GM19395 (cell line): ENCODE results near the gene ENGASE.

Experiments
- ATAC-seq: cut with Tn5 transposase; IDR thresholded peaks from one replicate; pipeline ENCODE4 v1.9.1; 2021; ENCODE audit warnings: mild to moderate bottlenecking, moderate library complexity; ENCODE audit not compliant: unreplicated experiment

ENGASE gene

DNA sequence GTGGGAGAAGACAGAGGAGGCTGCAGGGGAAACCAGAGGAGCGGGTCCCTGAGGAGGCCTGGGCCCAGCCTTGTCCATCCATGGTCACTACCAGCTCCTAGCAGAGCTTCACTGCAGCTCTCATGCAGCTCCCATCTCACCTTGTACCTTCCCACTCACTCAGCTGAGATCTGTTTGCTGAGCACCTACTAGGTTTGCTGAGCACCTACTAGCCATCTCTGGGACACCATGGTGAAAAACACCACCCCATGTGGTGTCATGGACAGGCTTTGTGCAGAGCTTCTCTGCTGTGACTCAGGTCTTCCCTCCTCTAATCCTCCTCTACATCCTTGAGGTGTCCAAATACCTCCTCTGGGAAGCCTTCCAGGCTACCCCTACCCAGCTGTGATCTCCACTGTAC, 58.6 kb downstream of the ENGASE start:
- ATAC-seq = no peak

DNA sequence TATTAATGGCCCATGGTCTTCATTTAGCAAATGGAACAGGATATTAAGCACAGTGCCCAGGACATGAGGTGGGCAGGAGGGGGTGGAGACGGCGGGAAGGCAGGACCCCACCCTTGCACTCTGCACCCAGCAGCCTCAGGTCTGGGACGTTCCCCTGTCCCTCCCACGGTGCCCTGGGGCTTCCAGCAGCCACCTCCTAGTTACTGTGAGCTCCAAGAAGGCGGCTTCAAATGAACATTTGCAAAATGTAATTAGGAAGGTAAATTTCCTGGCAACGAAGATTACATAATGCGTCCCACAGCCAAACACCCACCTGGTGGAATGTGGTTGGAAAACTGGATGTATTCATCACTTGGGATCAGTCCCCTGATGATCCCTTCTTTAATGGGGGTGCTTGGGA, 59.4 kb downstream of the ENGASE start:
- ATAC-seq = no peak

DNA sequence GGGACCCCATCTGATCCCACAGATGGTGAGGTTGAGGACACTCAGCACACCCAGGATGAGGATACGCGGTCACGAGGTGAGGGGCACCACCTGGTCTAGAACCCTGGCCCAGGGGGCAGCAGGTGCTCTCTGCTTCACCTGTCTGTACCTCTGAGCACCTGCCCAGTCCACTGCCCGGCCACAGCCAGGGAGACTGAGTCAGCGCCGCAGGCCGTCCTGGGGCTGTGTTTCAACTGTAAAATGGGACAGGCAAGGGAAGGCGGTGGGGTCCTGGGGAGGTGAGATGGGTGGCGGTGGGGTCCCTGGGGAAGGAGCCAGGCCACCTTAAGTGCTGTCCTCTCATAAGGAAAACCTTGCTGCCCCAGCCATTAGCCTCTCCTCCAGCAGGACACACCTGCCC, 60.4 kb downstream of the ENGASE start:
- no peak for ATAC-seq

DNA sequence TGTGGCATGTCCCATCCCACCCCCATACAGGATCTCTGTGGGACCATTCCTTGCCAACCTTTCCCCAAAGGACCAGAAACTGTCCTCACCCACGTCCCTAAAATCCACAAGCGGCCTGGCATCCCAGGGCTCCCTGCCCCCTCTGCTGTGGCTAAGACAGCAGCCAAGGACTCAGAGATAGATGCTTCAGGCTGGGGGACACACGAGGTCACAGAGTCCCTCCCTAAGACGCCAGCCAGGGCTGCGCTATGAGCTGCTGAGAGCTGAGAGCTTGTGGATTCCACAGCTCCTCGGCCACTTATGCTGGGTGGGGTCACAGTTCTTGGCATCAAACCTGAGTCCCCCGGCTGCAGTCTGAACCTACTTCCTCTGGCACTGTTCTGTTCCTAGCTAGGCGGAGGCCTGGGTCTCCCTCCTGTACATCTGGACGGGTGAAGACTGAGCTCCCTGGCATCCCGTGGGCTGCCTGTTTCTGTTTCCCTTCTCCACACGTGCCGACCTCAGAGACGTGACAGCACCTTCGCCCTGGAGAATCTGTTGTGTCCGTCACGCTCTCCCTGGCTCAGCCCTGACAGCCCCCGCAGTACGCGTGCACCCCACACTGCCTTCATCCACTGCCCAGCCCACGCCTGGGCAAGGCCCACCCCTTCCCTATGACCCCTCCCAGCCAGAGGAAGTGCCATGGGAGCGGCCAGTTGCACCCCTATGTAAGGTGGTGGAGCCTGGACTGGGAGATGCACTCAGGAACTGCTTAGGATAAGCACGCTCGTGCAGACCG, 61.2 kb downstream of the ENGASE start:
- ATAC-seq = no peak
